H4 (cell line): ENCODE results near the gene KCNMB3. TPM values are rescaled to one million over a fixed set of nuclear protein-coding genes. Genes with fewer than 3 reads are reported as not detected.

Experiments
- DNase-seq: peaks from one replicate; pipeline ENCODE4 v3.0.0-alpha.2; 2015; ENCODE audit warnings: low spot score
- total RNA-seq: library from RNA; depleted of rRNA; stranded (reverse); fragments of >200 nt; shearing (Covaris generic); gene quantifications from 2 replicates; pipeline ENCODE4 v1.2.3, GENCODE V29; 2014; rRNA removed

KCNMB3 gene
- total RNA-seq, 1 experiment from 2014 or later: 0.62 TPM

DNA sequence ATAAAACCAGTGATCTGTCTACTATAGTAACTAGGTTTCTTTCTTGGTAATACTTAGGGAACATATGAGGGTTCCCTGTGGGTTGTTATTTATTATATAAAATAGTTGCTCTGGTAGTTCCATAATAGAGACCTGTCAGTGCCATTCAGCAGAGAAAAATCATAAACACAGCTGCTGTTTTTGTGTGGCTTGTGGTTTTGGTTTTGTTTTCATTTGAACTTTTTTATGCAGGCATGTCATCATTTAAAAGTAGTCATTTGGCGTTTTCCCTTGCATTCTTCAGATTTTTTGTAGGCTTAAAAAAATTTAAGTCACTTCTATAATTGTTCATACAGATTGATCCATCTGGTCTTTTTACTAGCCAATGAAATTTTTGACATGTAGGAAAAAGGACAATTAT, 54.8 kb downstream of the KCNMB3 start:
- peak; percentile 60 for DNase-seq

DNA sequence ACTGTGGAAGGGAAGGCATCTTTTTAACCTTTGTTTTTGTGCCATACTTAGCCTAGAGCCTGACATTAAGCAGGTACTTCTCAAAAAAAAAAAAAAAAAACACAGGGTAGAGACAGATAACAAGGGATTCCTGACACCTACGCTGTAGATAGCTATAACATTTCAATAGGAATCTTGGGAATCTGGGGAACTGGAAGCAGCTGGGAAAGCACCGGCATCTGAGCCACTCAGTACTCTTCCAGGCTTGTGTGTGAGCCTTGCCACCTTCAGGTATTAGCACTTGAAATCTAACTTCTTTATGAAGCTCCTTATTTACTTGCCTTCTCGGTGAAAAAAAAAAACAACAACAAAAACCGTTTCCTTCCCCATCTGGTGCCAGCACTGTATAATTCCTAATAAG, 56.0 kb downstream of the KCNMB3 start:
- no peak for DNase-seq

Other genes with a start within 250 kb of the KCNMB3 start
- 4.2 and 5.7 TPM in 2 replicates for gene ZMAT3, start 179.3 kb downstream of the KCNMB3 start, total RNA-seq
- gene PIK3CA, start 102.8 kb downstream of the KCNMB3 start, total RNA-seq: 17.9 and 21.0 TPM in 2 replicates
- 71.2 and 76.8 TPM in 2 replicates for gene ZNF639, start 71.9 kb upstream of the KCNMB3 start, total RNA-seq
- 24.1 and 42.5 TPM in 2 replicates for gene MFN1, start 96.6 kb upstream of the KCNMB3 start, total RNA-seq
- gene GNB4, start 200.4 kb upstream of the KCNMB3 start, total RNA-seq: 31.7 and 33.8 TPM in 2 replicates